ENCODE measurements around the gene KRTAP5-3.

KRTAP5-3 gene

GRCh38 chr11:1652442-1652770, 44.1 kb upstream of the KRTAP5-3 start:
- Histone ChIP-seq H2BK15ac (ENCODE audit: low read length) (peak overlapping the region; percentile 5), H3K4me1 (ENCODE audit: control insufficient read depth in 2 of 2, insufficient read depth in 1 of 2, low read depth in 1 of 2, low read length in 2 of 2) (peaks cover 0 to 7% of the 10 kb centered on the region in 2 donors), H3K9ac (ENCODE audit: low read depth, low read length, poor library complexity) (no peak overlapping the region), H4K8ac (ENCODE audit: low read depth, low read length) (no peak overlapping the region), H3K36me3 (replicated peaks in 1 of 2; ENCODE audit: control insufficient read depth in 2 of 2, insufficient read depth in 2 of 2, low read length in 2 of 2) (no peaks in the 10 kb centered on the region), H3K14ac (ENCODE audit: low read length) (no peak overlapping the region), H4K91ac (ENCODE audit: low read depth, low read length, poor library complexity) (no peak overlapping the region), H3K4me2 (ENCODE audit: insufficient read depth, low read length, poor library complexity, severe bottlenecking) (no peak overlapping the region), H3K79me1 (ENCODE audit: low read depth, low read length) (no peaks in the 10 kb centered on the region), H3K27me3 (ENCODE audit: control insufficient read depth in 3 of 3, insufficient read depth in 3 of 3, low read depth in 1 of 3, low read length in 3 of 3) (peaks cover 0 to 55% (median 2%) of the 10 kb centered on the region in 3 experiments), H3K27ac (replicated peaks; ENCODE audit: low read length) (no peak overlapping the region), H3K23ac (ENCODE audit: low read depth, low read length, poor library complexity) (no peak overlapping the region), H2AK5ac (ENCODE audit: low read depth, low read length) (peak overlapping the region; percentile 92), H3K9me3 (replicated peaks in 1 of 2; ENCODE audit: control insufficient read depth in 2 of 2, insufficient read depth in 1 of 2, low read depth in 1 of 2, low read length in 2 of 2) (no peaks in the 10 kb centered on the region), H2BK120ac (ENCODE audit: low read depth, low read length) (no peak overlapping the region), H2BK5ac (ENCODE audit: low read length) (no peak overlapping the region), H2BK12ac (ENCODE audit: low read length) (peak overlapping the region; percentile 3), H3K4me3 (ENCODE audit: low read length in 2 of 2) (no peak overlapping the region), H3K4ac (ENCODE audit: low read length) (no peak overlapping the region), H2AFZ (ENCODE audit: low read length) (peak overlapping the region; percentile 90), H3K18ac (ENCODE audit: low read length) (peak overlapping the region; percentile 29)
- WGBS, 2 donors (ENCODE audit: extremely low coverage in 2 of 2, insufficient read length in 2 of 2, insufficient replicate concordance in 1 of 2): no CpG with 5 or more reads among the region's 20 CpGs
- DNase-seq (ENCODE audit: low spot score): no peak

- Histone ChIP-seq H3K18ac (ENCODE audit: low read length) (no peak overlapping the region), H3K79me1 (ENCODE audit: low read depth, low read length) (no peaks in the 10 kb centered on the region), H3K27me3 (ENCODE audit: control insufficient read depth in 3 of 3, insufficient read depth in 3 of 3, low read depth in 1 of 3, low read length in 3 of 3) (peaks cover 0 to 55% (median 2%) of the 10 kb centered on the region in 3 experiments), H3K27ac (replicated peaks; ENCODE audit: low read length) (no peak overlapping the region), H2BK15ac (ENCODE audit: low read length) (peak overlapping the region; percentile 5), H4K8ac (ENCODE audit: low read depth, low read length) (no peak overlapping the region), H2BK12ac (ENCODE audit: low read length) (peak overlapping the region; percentile 3), H2BK5ac (ENCODE audit: low read length) (no peak overlapping the region), H3K4ac (ENCODE audit: low read length) (no peak overlapping the region), H3K4me1 (ENCODE audit: control insufficient read depth in 2 of 2, insufficient read depth in 1 of 2, low read depth in 1 of 2, low read length in 2 of 2) (peaks cover 0 to 7% of the 10 kb centered on the region in 2 donors), H3K14ac (ENCODE audit: low read length) (no peak overlapping the region), H3K9me3 (replicated peaks in 1 of 2; ENCODE audit: control insufficient read depth in 2 of 2, insufficient read depth in 1 of 2, low read depth in 1 of 2, low read length in 2 of 2) (no peaks in the 10 kb centered on the region), H2AFZ (ENCODE audit: low read length) (peak overlapping the region; percentile 11), H3K9ac (ENCODE audit: low read depth, low read length, poor library complexity) (no peak overlapping the region), H2AK5ac (ENCODE audit: low read depth, low read length) (peak overlapping the region; percentile 92), H3K4me3 (ENCODE audit: low read length in 2 of 2) (no peak overlapping the region), H4K91ac (ENCODE audit: low read depth, low read length, poor library complexity) (no peak overlapping the region), H2BK120ac (ENCODE audit: low read depth, low read length) (no peak overlapping the region), H3K36me3 (replicated peaks in 1 of 2; ENCODE audit: control insufficient read depth in 2 of 2, insufficient read depth in 2 of 2, low read length in 2 of 2) (no peaks in the 10 kb centered on the region), H3K23ac (ENCODE audit: low read depth, low read length, poor library complexity) (no peak overlapping the region), H3K4me2 (ENCODE audit: insufficient read depth, low read length, poor library complexity, severe bottlenecking) (no peak overlapping the region)
- DNase-seq (ENCODE audit: low spot score): no peak
- WGBS, 2 donors (ENCODE audit: extremely low coverage in 2 of 2, insufficient read length in 2 of 2, insufficient replicate concordance in 1 of 2): no CpG with 5 or more reads among the region's 19 CpGs
Measured at GRCh38 chr11:1652026-1652425, 43.8 kb upstream of the KRTAP5-3 start.

GRCh38 chr11:1651411-1651980, 43.2 kb upstream of the KRTAP5-3 start:
- Histone ChIP-seq H3K18ac (ENCODE audit: low read length) (no peak overlapping the region), H3K23ac (ENCODE audit: low read depth, low read length, poor library complexity) (no peak overlapping the region), H3K27ac (replicated peaks; ENCODE audit: low read length) (no peak overlapping the region), H3K4me3 (ENCODE audit: low read length in 2 of 2) (no peak overlapping the region), H3K27me3 (ENCODE audit: control insufficient read depth in 3 of 3, insufficient read depth in 3 of 3, low read depth in 1 of 3, low read length in 3 of 3) (peaks cover 0 to 52% (median 2%) of the 10 kb centered on the region in 3 experiments), H2BK120ac (ENCODE audit: low read depth, low read length) (no peak overlapping the region), H2BK15ac (ENCODE audit: low read length) (no peak overlapping the region), H3K9me3 (replicated peaks in 1 of 2; ENCODE audit: control insufficient read depth in 2 of 2, insufficient read depth in 1 of 2, low read depth in 1 of 2, low read length in 2 of 2) (no peaks in the 10 kb centered on the region), H4K8ac (ENCODE audit: low read depth, low read length) (no peak overlapping the region), H3K79me1 (ENCODE audit: low read depth, low read length) (no peaks in the 10 kb centered on the region), H3K36me3 (replicated peaks in 1 of 2; ENCODE audit: control insufficient read depth in 2 of 2, insufficient read depth in 2 of 2, low read length in 2 of 2) (no peaks in the 10 kb centered on the region), H3K9ac (ENCODE audit: low read depth, low read length, poor library complexity) (no peak overlapping the region), H3K4me2 (ENCODE audit: insufficient read depth, low read length, poor library complexity, severe bottlenecking) (no peak overlapping the region), H3K14ac (ENCODE audit: low read length) (no peak overlapping the region), H2BK12ac (ENCODE audit: low read length) (no peak overlapping the region), H2BK5ac (ENCODE audit: low read length) (no peak overlapping the region), H3K4me1 (ENCODE audit: control insufficient read depth in 2 of 2, insufficient read depth in 1 of 2, low read depth in 1 of 2, low read length in 2 of 2) (peaks cover 0 to 7% of the 10 kb centered on the region in 2 donors), H4K91ac (ENCODE audit: low read depth, low read length, poor library complexity) (no peak overlapping the region), H3K4ac (ENCODE audit: low read length) (no peak overlapping the region), H2AFZ (ENCODE audit: low read length) (no peak overlapping the region), H2AK5ac (ENCODE audit: low read depth, low read length) (peak overlapping the region; percentile 92)
- WGBS, 2 donors (ENCODE audit: extremely low coverage in 2 of 2, insufficient read length in 2 of 2, insufficient replicate concordance in 1 of 2): no CpG with 5 or more reads among the region's 7 CpGs
- no peak for DNase-seq (ENCODE audit: low spot score)

GRCh38 chr11:1650918-1651262, 42.6 kb upstream of the KRTAP5-3 start:
- H3K9ac ChIP-seq (ENCODE audit: low read depth, low read length, poor library complexity): no peak overlapping the region
- H3K4me2 ChIP-seq (ENCODE audit: insufficient read depth, low read length, poor library complexity, severe bottlenecking): no peak overlapping the region
- H3K79me1 ChIP-seq (ENCODE audit: low read depth, low read length): no peaks in the 10 kb centered on the region
- H3K27me3 ChIP-seq (ENCODE audit: control insufficient read depth in 3 of 3, insufficient read depth in 3 of 3, low read depth in 1 of 3, low read length in 3 of 3): peaks cover 0 to 46% (median 2%) of the 10 kb centered on the region in 3 experiments
- WGBS, 2 donors (ENCODE audit: extremely low coverage in 2 of 2, insufficient read length in 2 of 2, insufficient replicate concordance in 1 of 2): no CpG with 5 or more reads among the region's 5 CpGs
- no peak overlapping the region for H2BK120ac ChIP-seq (ENCODE audit: low read depth, low read length)
- H3K18ac ChIP-seq (ENCODE audit: low read length): no peak overlapping the region
- peak overlapping the region; percentile 8 for H3K4ac ChIP-seq (ENCODE audit: low read length)
- DNase-seq (ENCODE audit: low spot score): no peak
- H3K27ac ChIP-seq (replicated peaks; ENCODE audit: low read length): no peak overlapping the region
- H4K8ac ChIP-seq (ENCODE audit: low read depth, low read length): no peak overlapping the region
- H2AK5ac ChIP-seq (ENCODE audit: low read depth, low read length): peak overlapping the region; percentile 10
- no peak overlapping the region for H3K23ac ChIP-seq (ENCODE audit: low read depth, low read length, poor library complexity)
- H3K9me3 ChIP-seq (replicated peaks in 1 of 2; ENCODE audit: control insufficient read depth in 2 of 2, insufficient read depth in 1 of 2, low read depth in 1 of 2, low read length in 2 of 2): no peaks in the 10 kb centered on the region
- no peak overlapping the region for H2BK12ac ChIP-seq (ENCODE audit: low read length)
- no peaks in the 10 kb centered on the region for H3K36me3 ChIP-seq (replicated peaks in 1 of 2; ENCODE audit: control insufficient read depth in 2 of 2, insufficient read depth in 2 of 2, low read length in 2 of 2)
- H3K4me3 ChIP-seq (ENCODE audit: low read length in 2 of 2): no peak overlapping the region
- H2BK5ac ChIP-seq (ENCODE audit: low read length): no peak overlapping the region
- no peak overlapping the region for H2BK15ac ChIP-seq (ENCODE audit: low read length)
- H3K4me1 ChIP-seq (ENCODE audit: control insufficient read depth in 2 of 2, insufficient read depth in 1 of 2, low read depth in 1 of 2, low read length in 2 of 2): peaks cover 0 to 7% of the 10 kb centered on the region in 2 donors
- no peak overlapping the region for H4K91ac ChIP-seq (ENCODE audit: low read depth, low read length, poor library complexity)
- H3K14ac ChIP-seq (ENCODE audit: low read length): no peak overlapping the region
- H2AFZ ChIP-seq (ENCODE audit: low read length): no peak overlapping the region
